ENCODE data around the gene LDHD. TPM values are rescaled to one million over a fixed set of nuclear protein-coding genes. Genes with fewer than 3 reads are reported as not detected.

Gene LDHD
- polyA plus RNA-seq, 3 donors: 3.7 to 6.3 (median 5.4) TPM

- H3K4me1 ChIP-seq (ENCODE audit: control insufficient read depth in 1 of 2, insufficient read depth in 2 of 2, low read length in 2 of 2): peaks cover 69 to 71% of the 10 kb centered on the region in 2 donors
Observed at GRCh38 chr16:75105306-75106061, 11.1 kb downstream of the LDHD start.

DNA sequence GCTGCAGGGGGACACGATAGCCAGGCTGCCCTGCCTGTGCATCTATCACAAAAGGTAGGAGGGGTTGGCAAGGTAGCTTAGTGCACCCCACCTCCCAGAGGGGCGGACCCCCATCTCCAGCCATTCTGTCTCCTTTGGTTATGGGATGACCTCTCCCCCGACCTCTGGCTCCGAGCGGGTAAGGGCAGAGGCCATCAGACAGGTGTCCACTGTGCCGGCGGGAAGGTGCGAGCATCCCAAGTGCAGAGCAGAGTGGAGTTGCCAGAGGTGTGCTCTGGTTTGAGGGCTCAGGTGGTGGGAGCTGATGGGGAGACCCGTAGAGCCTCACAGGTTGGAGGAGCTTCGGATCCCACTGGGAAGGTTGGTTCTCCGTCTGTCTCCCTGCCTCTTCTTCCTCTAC is 11.7 kb downstream of the LDHD start:
- Histone ChIP-seq H3K4me1 (ENCODE audit: control insufficient read depth in 1 of 2, insufficient read depth in 2 of 2, low read length in 2 of 2) (peaks cover 69 to 71% of the 10 kb centered on the region in 2 donors), H3K9ac (ENCODE audit: insufficient read depth, low read length, poor library complexity, severe bottlenecking) (peak overlapping the region; percentile 70), H3K9me3 (replicated peaks in 1 of 2; ENCODE audit: control insufficient read depth in 1 of 2, insufficient read depth in 1 of 2, low read length in 2 of 2) (no peaks in the 10 kb centered on the region), H4K20me1 (ENCODE audit: insufficient read depth, low read length) (no peaks in the 10 kb centered on the region), H2AFZ (ENCODE audit: insufficient read depth, low read depth, low read length, poor library complexity, severe bottlenecking) (peak overlapping the region; percentile 88), H3K79me2 (ENCODE audit: insufficient read depth, low read length) (peaks cover 4% of the 10 kb centered on the region), H3K4me3 (replicated peaks in 1 of 3; ENCODE audit: low read depth in 2 of 3, low read length in 3 of 3) (peak overlapping the region in 1 of 3 experiments; percentile 62), H3K36me3 (replicated peaks in 1 of 2; ENCODE audit: control insufficient read depth in 1 of 2, insufficient read depth in 2 of 2, low read length in 2 of 2) (no peaks in the 10 kb centered on the region), H3K27ac (ENCODE audit: low read depth in 1 of 2, low read length in 2 of 2) (peak overlapping the region; percentile 88 to 96), H3K4me2 (replicated peaks; ENCODE audit: extremely low read depth, low read length, poor library complexity, severe bottlenecking) (peak overlapping the region; percentile 65), H3K27me3 (ENCODE audit: control insufficient read depth in 2 of 2, insufficient read depth in 2 of 2, low read length in 2 of 2) (no peaks in the 10 kb centered on the region)
- no peak for DNase-seq
- Mint-ChIP-seq H3K27me3 (ENCODE audit: low read depth in 3 of 3) (peaks cover 0 to 1% (median 1%) of the 10 kb centered on the region in 3 donors), H3K9me3 (no peaks in the 10 kb centered on the region), H3K4me1 (peaks cover 69% of the 10 kb centered on the region), H3K36me3 (peaks cover 14 to 40% of the 10 kb centered on the region in 2 donors), H3K27ac (peak overlapping the region; percentile 90 to 96 (median 93)), H3K4me3 (peak overlapping the region in 1 of 2 donors; percentile 71)
- WGBS (ENCODE audit: insufficient coverage): 90% methylated on average over 4 of the region's 11 CpGs
- no peak for TF ChIP-seq CTCF (IDR thresholded peaks at IDR 0.05)
- intact Hi-C loops (cut with micrococcal nuclease): no loop called here

More at GRCh38 chr16:75105306-75106061, 11.1 kb downstream of the LDHD start:
- peaks cover 0 to 2% (median 1%) of the 10 kb centered on the region in 3 donors for H3K27me3 Mint-ChIP-seq (ENCODE audit: low read depth in 3 of 3)
- Histone ChIP-seq H3K4me3 (replicated peaks in 1 of 3; ENCODE audit: low read depth in 2 of 3, low read length in 3 of 3) (peak overlapping the region in 1 of 3 experiments; percentile 62), H3K27me3 (ENCODE audit: control insufficient read depth in 2 of 2, insufficient read depth in 2 of 2, low read length in 2 of 2) (no peaks in the 10 kb centered on the region), H4K20me1 (ENCODE audit: insufficient read depth, low read length) (no peaks in the 10 kb centered on the region), H3K9ac (ENCODE audit: insufficient read depth, low read length, poor library complexity, severe bottlenecking) (peak overlapping the region; percentile 70), H3K27ac (ENCODE audit: low read depth in 1 of 2, low read length in 2 of 2) (peak overlapping the region; percentile 88 to 96), H3K4me2 (replicated peaks; ENCODE audit: extremely low read depth, low read length, poor library complexity, severe bottlenecking) (peak overlapping the region; percentile 65), H3K36me3 (replicated peaks in 1 of 2; ENCODE audit: control insufficient read depth in 1 of 2, insufficient read depth in 2 of 2, low read length in 2 of 2) (no peaks in the 10 kb centered on the region), H3K79me2 (ENCODE audit: insufficient read depth, low read length) (peaks cover 4% of the 10 kb centered on the region), H2AFZ (ENCODE audit: insufficient read depth, low read depth, low read length, poor library complexity, severe bottlenecking) (peak overlapping the region; percentile 88), H3K9me3 (replicated peaks in 1 of 2; ENCODE audit: control insufficient read depth in 1 of 2, insufficient read depth in 1 of 2, low read length in 2 of 2) (no peaks in the 10 kb centered on the region)
- no peaks in the 10 kb centered on the region for H3K9me3 Mint-ChIP-seq
- intact Hi-C loops (cut with micrococcal nuclease): no loop called here
- 8% methylated on average over 10 of the region's 10 CpGs for WGBS (ENCODE audit: insufficient coverage)
- no peak for TF ChIP-seq CTCF (IDR thresholded peaks at IDR 0.05)
- peak; percentile 67 to 82 (median 74) for DNase-seq
- peaks cover 14 to 40% of the 10 kb centered on the region in 2 donors for H3K36me3 Mint-ChIP-seq
- peak overlapping the region; percentile 90 to 96 (median 93) for H3K27ac Mint-ChIP-seq
- H3K4me1 Mint-ChIP-seq: peaks cover 69% of the 10 kb centered on the region
- peak overlapping the region; percentile 24 to 71 for H3K4me3 Mint-ChIP-seq
